HUDEP-2 (cell line): ENCODE results near the gene TLE6.
"Not testable (repeated sequence)": the region's sequence is repeated elsewhere in the genome, so short reads cannot be mapped to it uniquely, and the experiment has no call there.

Source experiments
- DNase-seq, 76 experiments: peaks; one replicate each; lab custom pipeline; 2025; ENCODE audit not compliant: unreplicated experiment in 76 of 76; lab: John Stamatoyannopoulos, UW

The TLE6 gene

DNA sequence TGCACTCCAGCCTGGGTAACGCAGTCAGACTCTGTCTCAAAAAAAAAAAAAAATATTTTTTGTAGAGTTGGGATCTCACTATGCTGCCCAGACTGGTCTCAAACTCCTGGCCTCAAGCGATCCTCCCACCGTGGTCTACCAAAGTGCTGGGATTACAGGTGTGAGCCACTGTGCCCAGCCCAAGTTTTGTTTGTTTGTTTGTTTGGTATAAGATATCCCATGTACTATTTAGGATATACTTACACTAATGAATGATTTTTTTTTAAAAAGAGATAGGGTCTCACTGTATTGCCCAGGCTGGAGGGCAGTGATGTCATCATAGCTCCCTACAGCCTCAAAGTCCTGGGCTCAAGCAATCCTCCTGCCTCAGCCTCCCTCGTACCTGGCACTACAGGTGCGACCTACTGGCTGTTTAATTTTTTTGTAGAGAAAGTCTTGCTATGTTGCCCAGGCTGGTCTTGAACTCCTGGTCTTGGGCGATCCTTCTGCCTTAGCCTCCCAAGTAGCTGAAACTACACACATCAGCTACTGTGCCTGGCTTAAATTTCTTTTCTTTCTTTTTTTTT, 24.0 kb downstream of the TLE6 start:
- no peak for DNase-seq

DNA sequence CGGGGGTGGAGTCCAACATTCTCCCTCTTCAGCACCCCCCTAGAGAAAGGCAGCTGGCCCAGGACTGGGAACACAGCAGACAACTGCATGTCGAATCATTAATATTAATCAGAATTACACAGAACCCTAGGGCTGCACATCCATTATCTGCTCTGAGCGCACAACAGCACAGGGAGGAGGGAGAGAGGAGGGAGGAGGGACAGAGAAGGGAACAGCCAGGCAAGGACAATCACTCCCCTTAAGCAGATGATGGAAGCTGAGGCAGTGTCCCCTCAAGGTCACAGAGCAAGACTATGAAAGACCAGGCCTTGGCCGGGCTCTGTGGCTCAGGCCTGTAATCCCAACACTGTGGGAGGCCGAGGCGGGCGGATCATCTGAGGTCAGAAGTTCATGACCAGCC, 25.7 kb downstream of the TLE6 start:
- DNase-seq: no peak

DNA sequence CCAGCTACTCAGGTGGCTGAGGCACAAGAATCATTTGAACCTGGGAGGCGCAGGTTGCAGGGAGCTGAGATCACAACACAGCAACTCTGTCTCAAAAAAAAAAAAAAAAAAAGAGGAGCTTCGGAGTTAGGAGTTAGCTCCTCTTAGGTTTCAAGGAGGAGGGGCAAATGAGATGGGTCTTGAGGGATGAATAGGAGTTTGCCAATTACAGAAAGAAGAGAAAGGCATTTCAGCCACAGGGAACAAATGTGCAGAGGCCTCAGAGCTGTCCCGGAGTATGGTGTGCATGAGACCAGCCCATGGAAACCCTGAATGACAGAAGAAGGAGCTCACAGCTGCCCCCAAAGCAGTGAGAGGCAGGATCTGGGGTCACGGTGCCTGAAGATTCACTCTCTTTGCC, 27.2 kb downstream of the TLE6 start:
- no peak for DNase-seq

DNA sequence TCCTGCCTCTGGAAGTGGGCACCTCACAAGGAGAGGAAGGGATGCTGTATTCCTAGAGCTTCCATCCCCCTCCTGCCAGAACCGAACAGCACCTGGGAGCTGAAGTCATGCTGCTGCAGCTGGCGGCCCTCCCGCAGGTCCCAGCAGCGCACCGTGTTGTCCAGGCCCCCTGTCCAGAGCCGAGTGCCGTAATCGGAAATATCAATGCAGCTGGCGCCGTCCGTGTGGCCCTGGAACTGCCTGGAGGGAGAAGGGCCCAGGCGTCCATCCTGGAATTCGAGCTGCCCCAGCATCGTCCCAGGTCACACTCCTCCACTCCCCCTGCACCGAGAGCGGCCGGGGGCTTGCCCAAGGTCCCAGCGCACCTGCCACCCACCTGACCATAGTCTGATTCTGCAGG, 28.0 kb downstream of the TLE6 start:
- no peak for DNase-seq

DNA sequence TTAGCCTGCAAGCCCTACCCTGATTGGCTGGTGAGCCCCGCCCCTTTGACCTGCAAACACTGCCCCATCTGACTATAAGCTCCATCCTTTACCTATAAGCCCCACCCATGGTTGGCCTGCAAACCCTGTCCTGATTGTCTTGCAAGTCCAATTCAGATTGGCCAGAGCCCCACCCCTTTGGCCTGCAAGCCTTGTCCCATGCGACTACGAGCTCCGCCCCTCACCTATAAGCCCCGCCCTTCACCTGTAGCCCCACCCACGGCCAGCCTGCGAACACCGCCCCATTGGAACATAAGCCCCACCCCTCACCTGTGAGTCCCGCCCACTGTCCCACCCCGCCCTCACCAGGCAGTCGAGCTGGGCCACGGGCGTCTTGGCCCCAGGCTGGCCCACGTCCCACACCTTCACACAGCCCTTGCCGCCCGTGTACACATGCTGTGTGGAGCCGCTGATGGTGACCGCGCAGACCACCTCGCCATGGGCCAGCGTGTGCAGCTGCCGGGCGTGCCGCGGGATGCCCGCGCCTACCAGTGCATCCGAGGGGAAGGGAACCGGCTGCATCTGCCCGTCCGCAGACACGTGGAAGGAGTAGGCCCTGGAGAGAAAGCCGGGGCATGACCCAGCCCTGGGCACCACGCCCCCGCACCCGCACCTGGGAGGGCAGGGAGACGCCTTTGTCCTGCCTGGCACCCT, 28.9 kb downstream of the TLE6 start:
- DNase-seq: peak in 16 of 76 experiments; percentile 8 to 35 (median 20)

DNA sequence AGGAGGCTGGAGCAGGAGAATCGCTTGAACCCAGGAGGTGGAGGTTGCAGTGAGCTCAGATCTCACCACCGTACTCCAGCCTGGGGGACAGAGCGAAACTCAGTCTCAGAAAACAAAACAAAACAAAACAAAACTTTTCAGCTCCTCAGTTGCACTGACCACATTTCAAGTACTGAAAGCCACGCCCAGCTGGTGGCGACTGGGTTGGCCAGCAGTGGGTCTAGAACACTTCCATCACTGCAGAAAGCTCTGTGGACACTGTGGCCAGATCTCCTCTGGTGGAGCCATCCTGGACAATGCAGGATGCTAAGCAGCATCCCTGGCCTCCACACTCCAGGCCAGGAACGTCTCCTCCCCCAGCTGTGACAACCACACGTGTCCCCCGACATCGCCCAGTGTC, 30.6 kb downstream of the TLE6 start:
- no peak for DNase-seq

DNA sequence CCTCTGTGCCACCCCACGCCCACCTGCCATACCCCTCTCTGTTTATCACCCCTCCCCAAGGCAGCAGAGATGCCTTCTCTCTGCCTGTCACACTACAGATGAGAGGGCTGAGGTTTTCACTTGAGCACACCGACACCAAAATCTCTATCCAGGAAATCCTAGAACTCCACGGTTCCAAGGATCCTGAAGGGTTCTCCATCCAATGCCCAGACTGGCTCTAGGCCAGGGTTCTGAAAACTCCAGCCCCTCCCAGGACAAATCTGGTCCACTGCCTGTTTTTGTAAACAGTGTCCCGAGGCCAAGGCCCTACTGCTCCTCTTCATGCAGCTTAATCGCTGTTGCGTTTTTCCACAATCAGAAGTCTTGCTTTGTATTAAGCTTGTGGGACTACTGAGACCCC, 31.6 kb downstream of the TLE6 start:
- DNase-seq: no peak

DNA sequence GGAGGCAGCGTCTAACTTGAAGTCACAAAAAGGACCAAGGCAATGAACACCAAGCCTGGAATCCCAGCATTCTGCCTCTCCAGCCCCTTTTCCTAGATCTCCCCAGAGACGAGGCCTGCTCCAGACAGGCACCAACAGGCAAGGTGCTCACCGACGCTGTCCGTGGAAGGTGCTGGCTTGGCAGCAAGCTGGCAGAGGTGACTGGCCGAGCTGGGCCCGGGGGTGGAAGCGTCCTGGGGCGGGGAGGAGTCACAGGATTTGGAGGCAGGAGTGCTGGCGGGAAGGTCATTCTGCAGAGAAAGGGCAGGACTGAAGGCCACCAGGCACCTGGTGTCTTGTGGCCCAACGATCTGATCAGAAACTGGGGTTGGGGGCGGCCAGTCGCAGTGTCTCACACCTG, 33.5 kb downstream of the TLE6 start:
- no peak for DNase-seq

DNA sequence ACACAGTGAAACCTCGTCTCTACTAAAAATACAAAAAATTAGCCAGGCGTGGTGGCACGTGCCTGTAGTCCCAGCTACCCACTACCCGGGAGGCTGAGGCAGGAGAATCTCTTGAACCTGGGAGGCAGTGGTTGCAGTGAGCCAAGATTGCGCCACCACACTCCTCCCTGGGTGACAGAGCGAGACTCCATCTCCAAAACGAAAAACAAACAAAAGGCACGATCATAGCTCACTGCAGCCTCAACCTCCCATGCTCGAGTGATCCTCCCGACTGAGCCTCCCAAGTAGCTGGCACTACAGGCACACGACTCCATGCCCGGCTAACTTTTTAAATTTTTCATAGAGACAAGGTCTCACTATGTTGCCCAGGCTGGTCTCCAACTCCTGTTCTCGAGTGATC, 34.7 kb downstream of the TLE6 start:
- not testable (repeated sequence) for DNase-seq

DNA sequence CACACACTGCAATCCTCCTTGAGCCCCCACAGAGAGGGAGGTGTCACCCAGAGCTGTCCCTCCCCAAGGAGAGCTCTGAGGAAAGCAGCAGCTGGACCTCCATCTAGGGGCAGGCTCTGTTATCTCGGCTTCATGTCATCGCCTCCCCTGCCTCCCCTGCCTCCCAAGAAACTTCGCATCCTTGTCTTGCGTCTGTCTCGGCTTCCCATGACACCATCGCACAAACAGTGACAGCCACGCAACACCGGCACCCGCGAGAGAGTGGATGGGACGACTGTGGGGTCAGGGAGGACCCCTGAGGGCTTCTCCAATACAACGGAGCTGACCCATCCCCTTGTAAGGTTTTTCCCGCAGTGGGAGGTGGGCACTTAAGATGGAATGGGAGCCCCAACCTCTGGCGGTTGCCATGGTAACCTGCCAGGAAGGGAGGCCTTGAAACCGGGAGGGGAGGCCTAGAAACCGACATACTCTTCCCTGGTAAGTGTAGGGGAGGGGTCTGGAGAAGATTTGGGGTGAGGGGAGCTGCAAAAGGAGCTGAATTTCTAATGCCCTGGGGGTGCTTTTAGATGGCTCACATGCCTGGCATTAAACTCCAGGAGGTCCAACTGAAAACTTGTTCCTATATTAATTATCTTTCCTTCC, 35.4 kb downstream of the TLE6 start:
- no peak for DNase-seq

DNA sequence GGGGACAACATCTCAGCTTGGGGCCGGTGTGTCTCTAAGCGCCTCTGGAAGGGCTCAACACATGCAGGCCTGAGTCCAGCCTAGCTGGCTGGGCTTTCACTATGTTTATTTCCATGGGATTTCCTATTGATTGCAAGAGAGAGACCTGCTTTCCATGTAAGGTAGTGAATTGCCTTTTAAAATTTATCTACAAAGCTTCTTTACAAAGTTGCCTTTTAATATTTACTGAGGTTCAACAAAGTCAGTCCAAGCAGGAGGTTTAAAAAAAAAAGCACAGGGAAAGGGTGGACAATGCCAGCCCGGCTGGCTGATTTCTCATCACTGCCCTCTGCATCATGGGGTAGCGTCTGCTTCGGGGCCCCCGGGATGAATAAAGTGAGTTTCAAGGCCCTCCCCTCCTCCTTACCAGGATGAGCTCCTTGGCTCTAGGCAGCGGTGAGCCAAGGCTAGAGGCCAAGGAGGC, 35.9 kb downstream of the TLE6 start:
- no peak for DNase-seq

DNA sequence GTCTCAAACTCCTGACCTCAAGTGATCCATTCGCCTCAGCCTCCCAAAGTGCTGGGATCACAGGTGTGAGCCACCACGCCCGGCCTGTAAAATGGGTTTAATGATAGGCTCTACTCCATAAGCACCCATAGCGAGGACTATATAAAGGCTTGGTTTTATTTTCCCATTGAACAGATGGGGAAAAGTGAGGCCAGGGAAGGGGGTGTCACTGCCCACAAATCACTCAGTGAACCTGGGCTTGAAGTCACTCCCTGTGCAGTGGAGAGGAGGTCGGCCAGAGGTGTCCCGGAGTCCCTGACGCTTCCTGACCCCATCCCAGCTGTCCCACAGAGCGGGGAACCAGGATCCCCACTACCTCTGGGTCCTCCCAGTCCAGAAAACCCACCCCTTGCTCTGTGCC, 36.8 kb downstream of the TLE6 start:
- DNase-seq: no peak

DNA sequence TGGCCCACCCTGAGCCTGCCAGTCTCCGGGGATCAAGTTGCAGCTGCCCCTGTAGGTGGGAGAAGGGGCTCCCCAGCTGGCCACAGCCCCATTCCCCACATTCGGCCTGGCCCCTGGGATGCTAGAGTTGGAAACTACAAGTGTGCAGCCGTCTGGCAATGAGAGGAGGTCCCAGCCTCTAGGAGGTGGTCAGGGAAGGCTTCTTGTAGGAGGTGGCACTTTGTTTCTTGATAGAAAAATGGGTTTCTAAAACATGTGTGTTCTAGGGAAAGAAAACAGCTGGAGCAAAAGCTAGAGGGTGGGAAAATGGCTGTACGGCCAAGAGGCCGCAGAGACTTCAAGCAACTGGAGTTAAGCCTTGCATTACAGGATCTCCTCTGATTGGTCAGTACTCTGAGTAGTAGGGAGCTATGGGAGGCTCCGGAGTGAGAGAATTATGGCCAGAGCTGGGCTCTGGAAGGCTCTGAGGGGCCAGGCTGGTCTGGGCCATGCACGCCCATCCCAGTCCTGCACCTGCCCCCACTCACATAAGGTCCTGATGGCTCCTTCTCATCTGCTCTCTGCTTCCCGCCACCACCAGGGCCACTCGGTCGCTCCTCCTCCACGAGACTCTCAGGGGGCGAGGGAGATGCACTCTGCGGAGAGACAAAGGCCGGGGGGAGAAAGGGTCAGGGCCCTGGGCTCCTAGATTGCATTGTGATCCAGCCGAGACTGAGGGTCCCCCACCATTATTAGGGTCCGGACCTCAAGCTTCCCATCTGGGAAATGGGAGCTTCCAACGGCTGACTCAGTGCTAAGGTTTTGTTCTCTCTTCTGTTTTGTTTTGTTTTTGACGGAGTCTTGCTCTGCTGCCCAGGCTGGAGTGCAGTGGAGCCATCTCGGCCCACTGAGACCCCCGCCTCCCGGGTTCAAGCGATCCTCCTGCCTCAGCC, 38.0 kb downstream of the TLE6 start:
- DNase-seq: no peak

DNA sequence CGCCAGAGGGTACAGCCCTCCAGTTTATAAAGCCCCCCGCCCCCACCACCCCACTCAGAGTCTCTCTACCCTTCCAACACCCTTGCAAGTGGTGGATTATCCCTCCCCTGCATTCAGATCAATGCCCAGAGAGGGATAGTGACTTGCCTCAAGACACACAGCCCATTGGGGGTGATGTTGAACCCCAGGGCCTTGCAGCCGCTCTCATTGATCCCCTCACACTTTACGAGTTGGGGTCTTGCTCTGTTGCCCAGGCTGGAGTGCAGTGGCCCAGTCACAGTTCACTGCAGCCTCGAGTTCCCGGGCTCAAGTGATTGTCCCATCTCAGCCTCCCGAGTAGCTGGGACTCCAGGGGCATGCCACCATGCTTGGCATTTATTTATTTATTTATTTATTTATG, 40.6 kb downstream of the TLE6 start:
- no peak for DNase-seq

DNA sequence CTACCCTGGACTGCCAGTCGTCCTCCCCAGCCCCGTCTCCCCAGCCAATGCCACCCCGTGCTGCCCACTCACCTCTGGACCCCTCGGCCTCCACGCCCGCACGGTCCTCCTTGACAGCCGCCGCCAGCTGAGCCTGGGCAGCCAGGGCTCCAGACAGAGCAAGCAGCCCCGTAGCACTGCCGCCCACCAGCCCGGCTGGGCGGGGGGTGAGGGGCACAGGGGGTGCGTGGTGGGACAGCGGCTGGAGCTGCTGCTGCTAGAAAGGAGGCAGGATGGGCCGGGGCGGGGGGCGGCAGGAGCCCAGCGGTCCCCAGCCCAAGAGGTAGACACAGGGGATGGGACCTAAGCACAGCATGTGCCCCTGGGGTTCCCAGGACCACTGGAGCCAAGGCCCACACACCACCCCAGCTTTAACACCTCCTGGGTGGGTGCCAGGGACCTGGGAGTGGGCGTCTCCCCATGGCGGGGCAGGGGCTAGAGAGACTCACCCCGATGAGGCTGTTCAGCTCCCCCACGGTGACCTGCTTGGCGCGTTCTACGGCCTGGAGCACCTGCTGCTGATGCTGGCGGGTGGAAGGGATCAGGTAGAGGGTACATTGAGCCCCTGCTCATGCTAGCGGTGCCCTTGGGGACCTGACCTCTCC, 42.0 kb downstream of the TLE6 start:
- DNase-seq: no peak

DNA sequence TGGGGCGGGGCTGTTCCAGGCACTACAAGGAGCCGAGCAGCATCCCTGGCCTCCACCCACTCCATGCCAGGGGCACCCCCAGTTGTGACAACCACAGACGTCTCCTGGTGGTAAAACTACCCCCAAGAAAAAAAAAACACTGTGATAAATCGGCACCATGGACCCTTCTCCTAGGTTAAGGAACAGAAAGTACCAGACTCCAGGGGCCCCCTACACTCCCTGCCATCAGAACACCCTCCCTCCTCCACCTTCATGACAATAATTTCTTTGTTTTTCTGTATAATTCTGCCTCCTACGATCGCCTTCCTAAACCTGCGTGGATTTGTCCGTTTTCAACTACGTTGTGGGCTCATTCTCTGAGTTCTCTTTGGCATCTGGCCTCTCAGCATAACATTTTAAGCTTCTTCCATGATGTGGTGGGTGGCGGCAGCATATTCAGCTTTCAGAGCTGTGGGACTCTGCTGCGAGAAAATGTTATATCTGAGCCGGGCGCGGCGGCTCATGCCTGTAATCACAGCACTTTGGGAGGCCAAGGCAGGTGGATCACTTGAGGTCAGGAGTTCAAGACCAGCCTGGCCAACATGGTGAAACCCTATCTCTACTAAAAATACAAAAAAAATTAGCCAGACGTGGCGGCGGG, 43.1 kb downstream of the TLE6 start:
- DNase-seq: no peak

DNA sequence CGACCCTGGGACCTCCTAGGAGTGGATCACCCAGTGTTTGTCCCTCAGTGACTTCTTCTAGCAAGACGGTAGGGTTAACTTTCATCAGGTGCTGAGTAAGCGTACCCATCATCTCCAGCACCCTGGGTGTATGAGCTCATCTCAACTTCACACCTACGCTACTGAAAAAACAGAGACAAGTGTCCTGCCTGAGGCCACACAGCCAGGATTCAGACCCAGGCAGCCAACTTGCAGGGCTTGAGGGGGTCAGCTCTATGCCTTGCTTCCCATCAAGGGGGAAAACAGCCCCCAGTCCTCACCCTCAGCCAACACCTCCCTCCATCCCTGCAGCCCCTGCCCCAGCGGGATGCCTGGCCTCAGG, 47.1 kb downstream of the TLE6 start:
- no peak for DNase-seq

DNA sequence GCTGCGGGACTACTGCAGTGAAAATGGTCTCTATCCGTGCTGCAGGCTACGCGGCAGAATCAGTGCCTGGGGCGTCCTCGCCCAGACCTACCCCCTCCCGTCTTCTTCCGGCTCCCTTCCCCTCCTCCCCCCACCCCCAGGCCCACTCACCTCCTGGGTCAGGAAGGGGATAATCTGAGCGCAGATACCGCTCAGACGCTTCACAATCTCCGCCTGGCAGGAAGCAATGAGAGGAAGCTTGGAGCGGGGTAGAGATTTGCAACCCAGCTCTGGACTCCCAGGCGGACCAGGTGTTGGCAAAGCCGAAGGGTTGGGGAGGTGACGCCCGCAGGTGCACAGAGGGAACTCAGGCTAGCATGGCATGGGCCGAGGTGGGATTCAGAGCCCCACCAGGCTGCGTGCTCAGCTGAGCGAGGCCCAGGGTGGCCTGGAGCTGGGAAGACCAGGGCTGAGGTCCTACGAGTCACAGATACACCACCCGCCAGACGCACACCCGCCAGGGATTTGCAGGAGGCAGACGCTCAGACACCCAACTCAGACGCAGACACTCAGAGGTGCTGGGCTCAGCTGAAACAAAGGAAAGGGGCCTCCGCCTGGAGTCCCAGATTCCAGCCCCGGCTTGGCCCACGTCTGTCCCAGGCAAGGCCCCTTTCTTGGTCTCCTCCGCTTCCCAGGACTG, 47.6 kb downstream of the TLE6 start:
- no peak for DNase-seq

DNA sequence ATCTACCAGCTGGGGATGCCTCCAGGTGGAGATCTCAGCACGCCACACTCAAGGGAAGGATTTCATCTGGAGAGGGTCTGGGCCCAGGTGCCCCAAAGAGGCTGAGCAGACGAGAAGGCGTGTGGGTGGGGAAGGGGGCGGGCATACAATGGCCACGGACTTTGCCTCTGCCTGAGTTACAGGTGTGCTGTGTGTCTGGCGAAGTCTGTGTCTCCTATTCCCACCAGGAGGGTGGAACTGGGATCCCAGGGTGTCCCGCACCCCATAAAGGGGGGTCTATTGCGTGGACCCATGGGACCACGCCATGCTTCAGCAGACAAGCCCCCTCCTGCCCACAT, 48.2 kb downstream of the TLE6 start:
- no peak for DNase-seq

DNA sequence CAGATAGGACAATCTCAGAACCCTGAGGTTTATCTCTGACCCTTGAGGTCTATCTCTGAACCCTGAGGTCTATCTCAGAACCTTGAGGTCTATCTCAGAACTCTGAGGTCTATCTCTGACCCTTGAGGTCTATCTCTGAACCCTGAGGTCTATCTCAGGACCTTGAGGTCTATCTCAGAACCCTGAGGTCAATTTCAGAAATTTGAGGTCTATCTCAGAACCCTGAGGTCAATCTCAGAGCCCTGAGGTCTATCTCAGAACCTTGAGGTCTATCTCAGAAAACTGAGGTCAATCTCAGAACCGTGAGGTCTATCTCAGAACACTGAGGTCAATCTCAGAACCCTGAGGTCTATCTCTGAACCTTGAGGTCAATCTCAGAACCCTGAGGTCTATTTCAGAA, 49.4 kb downstream of the TLE6 start:
- DNase-seq: no peak
